Stimulated activated CD4-positive, alpha-beta T cell treated with anti-CD3 and anti-CD28 coated beads, TNF-alpha, amount 100 ng/mL, for 48 hours (primary cell): Measurements from ENCODE around the gene AGPAT1.
"Not testable (repeated sequence)": the region's sequence is repeated elsewhere in the genome, so short reads cannot be mapped to it uniquely, and the experiment has no call there.

ENCODE experiments used
- DNase-seq, 3 donors: peaks; one replicate each; pipeline ENCODE4 v3.0.0-alpha.2; 2020; ENCODE audit warnings: low read depth in 3 of 3

Gene AGPAT1, protein sequence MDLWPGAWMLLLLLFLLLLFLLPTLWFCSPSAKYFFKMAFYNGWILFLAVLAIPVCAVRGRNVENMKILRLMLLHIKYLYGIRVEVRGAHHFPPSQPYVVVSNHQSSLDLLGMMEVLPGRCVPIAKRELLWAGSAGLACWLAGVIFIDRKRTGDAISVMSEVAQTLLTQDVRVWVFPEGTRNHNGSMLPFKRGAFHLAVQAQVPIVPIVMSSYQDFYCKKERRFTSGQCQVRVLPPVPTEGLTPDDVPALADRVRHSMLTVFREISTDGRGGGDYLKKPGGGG

GRCh38 chr6:32175711-32176475, at the start of gene AGPAT1:
Gene AGPAT1, minus strand, starts transcription at chr6:32176084. Its CDS starts 4,588 bp downstream, at chr6:32171496.
- peak; percentile 93 to 95 (median 93) for DNase-seq

- DNase-seq, result no peak
Observed at GRCh38 chr6:32224696-32225095, 48.8 kb upstream of the AGPAT1 start.

GRCh38 chr6:32223258-32224235, 47.7 kb upstream of the AGPAT1 start, which contains the start of gene NOTCH4:
Gene NOTCH4, minus strand, starts transcription at chr6:32224067. Its CDS starts 139 bp downstream, at chr6:32223928.
- DNase-seq, result no peak

- DNase-seq, result no peak
Observed at GRCh38 chr6:32222333-32223230, 46.7 kb upstream of the AGPAT1 start.

DNA sequence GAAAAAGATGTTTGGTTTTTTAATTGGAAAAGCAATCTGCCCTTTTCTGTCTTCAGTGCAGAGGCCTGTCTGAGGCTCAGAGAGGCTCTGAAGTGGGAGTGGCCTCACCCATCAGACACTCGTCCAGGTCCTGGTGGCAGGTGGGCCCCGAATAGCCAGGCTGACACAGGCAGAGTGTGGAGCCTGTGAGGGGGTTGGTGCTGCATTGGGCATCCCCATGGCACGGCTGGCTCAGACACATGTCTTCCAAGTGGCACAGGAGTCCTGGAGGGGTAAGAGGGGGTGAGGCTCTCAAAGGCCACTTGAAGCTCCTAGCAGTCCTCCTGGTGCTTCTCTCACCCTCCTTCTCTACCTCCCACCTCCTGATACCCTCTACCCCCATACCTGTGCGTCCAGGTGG, 44.1 kb upstream of the AGPAT1 start:
- no peak for DNase-seq

- no peak for DNase-seq
Observed at GRCh38 chr6:32218167-32218566, 42.3 kb upstream of the AGPAT1 start.

DNA sequence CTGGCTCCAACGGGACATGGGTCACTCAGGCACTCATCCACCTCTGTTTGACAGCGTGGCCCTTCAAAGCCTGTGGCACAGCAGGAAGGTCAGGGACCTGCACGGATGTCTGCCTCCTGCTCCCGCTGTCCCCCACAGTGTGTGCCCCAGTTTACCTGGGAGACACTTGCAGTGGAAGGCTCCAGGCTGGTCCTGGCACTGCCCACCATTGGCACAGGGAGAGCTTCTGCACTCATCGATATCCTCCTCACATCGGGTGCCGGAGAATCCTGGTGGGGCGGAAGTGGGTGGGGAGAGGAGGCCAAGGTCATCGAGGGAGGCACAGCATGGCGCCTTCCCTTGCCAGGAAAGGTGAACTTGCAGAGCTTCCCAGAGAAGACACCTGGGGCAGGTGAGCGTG, 41.1 kb upstream of the AGPAT1 start:
- no peak for DNase-seq

- no peak for DNase-seq
Observed at GRCh38 chr6:32216285-32216684, 40.4 kb upstream of the AGPAT1 start.

DNA sequence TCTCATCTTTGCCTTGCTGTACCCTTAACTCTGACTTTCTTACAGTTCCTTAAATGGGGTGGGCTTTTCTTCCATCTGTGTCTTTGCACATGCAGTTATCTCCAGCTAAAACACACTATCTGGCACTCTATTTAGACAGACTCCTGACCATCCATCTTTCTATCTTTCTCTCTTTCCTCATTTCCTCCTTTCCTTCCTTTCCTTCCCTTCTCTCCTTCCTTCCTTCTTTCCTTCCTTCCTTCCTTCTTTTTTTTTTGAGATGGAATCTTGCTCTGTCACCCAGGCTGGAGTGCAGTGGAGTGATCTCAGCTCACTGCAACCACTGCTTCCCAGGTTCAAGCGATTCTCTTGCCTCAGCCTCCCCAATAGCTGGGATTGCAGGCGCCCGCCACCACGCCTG, 39.7 kb upstream of the AGPAT1 start:
- DNase-seq, result no peak

DNA sequence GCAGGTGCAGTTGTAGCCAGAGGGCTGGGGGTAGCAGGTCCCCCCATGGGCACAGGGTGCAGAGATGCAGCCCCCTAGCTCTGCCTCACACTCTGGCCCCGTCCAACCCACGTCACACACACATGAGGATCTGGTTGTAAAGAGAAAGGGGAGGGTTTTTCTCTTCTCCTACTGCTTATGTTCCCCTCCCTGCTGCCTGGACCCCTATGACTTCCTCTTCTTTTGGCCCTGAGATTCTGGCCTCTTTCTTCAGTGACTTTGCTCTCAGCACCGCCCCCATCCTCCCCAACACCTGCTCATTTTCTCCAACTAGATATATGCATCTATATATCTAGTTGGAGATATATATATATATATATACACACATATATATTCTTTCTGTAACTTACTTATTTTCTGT, 38.2 kb upstream of the AGPAT1 start:
- no peak for DNase-seq

DNA sequence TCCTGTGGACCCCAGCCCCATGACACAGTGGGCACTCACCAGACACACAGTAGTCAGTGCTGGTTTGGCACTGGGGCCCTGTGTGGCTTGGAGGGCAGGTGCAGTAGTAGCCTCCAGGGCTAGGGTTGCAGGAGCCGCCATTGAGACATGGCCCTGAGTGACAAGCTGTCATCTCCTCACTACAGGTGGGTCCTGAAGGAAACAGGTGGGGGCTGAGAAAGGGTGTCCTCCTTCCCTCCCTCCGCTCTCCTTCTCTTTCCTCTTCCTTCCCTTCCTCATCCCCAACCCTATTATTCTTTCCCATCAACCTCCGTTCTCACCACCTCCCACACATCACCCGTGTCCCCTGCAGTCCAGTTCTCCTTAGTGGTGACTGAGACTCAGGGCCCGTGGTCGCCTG, 37.8 kb upstream of the AGPAT1 start:
- DNase-seq, result no peak

DNA sequence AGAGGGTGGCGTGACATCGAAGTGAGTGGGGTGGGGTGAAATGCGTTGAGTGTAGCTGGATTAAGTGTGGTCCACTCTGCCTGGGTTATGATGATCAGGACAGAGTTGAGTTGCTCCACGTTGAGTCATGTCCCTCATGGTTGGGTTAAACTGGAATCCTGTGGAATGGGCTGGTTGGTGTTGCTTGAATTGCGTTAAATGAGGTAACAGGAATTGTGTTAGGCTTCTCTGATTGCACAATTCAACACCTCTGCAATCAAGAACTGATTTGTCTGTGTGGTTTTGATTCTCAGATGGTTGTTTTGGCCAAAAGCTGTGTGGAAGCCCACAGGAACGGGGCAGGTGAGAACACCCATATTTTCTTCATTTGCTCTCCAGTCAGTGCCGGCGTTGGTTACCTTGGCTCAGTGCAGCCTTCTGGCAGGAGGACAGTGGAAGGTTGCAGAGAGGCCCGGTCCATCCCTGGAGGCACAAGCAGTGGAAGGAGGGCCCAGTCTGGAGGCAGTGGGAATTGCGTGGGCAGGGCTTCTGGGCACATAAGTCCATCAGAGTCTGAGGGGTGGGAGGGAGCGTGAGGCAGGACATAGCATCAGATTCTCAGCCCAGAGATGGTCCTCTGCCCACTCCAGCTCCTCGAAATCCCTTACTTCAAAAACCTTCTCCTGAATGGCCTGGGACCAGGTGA, 36.3 kb upstream of the AGPAT1 start:
- DNase-seq, result no peak

DNA sequence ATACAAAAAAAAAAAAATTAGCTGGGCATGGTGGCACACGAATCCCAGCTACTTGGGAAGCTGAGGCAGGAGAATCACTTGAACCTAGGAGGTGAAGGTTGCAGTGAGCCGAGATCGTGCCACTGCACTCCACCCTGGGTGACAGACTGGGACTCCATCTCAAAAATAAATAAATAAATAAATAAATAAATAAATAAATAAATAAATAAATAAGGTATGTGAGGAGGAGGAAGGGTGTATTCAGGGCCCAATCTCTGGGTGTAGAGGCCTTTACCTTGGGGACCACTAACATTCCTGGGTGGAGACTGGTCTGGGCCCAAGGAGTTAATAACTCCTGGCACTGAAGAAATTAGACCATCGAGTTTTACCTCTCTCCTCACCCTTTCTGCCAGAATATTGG, 35.5 kb upstream of the AGPAT1 start:
- not testable (repeated sequence) for DNase-seq

- no peak for DNase-seq
Observed at GRCh38 chr6:32210191-32210601, 34.3 kb upstream of the AGPAT1 start.

DNA sequence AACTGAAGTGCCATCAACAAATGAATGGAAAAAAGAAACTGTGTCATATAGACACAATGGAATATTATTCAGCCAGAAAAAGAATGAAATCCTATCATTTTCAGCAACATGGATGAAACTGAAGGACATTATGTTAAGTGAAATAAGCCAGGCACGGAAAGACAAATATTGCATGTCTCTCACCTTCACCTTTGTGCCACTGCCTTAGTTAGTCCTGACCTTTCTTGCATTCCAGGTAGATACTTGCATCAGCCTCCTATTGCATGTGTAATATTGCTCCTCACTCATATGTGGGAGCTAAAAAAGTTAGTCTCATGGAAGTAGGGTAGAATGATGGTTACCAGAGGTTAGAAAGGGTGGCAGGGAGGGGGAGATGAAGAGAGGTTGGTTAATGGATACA, 33.1 kb upstream of the AGPAT1 start:
- DNase-seq, result no peak

GRCh38 chr6:32204268-32204715, 28.4 kb upstream of the AGPAT1 start:
- no peak for DNase-seq

GRCh38 chr6:32203426-32204267, 27.8 kb upstream of the AGPAT1 start:
- DNase-seq, result no peak

DNA sequence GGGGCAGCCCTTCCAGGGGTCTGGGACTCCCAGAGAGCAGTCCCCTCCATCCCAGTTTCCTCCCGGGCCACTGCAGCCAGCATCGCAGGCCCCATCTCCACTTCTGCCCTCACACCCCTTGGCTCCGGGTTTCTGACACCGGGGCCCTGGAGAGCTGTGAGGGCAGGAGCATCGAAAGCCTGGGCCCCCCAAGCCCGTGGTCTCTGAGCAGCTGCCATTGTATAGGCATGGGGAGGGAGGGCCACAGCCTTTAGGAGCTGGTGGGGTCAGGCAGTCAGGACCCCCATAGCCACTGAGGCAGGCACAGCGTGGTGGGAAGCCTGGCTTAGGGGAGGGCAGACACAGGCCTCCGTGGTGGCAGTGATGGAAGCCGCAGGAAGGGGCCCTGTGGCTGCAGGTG, 26.3 kb upstream of the AGPAT1 start:
- no peak for DNase-seq

GRCh38 chr6:32200711-32201475, 25.0 kb upstream of the AGPAT1 start:
- no peak for DNase-seq
